ENCODE measurements around the gene UST. TPM values are rescaled to one million over a fixed set of nuclear protein-coding genes. Genes with fewer than 3 reads are reported as not detected.

UST gene, protein sequence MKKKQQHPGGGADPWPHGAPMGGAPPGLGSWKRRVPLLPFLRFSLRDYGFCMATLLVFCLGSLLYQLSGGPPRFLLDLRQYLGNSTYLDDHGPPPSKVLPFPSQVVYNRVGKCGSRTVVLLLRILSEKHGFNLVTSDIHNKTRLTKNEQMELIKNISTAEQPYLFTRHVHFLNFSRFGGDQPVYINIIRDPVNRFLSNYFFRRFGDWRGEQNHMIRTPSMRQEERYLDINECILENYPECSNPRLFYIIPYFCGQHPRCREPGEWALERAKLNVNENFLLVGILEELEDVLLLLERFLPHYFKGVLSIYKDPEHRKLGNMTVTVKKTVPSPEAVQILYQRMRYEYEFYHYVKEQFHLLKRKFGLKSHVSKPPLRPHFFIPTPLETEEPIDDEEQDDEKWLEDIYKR
- total RNA-seq (10 to 100 TPM; 15.6 to 21.5 TPM), polyA plus RNA-seq (10 to 100 TPM in 1 of 2 donors, 1 to 10 TPM in 1; 8.4 to 12.7 TPM)
- long read RNA-seq, donor 1, full-length matches to known transcripts = 1 of 45 reads
- long read RNA-seq, donor 1, partial matches to known transcripts = 2 of 45 reads
- long read RNA-seq, donor 1, other reads (novel, unspliced or antisense) = 42 of 45 reads
- long read RNA-seq, donor 2, full-length matches to known transcripts = 9 of 52 reads
- long read RNA-seq, donor 2, partial matches to known transcripts = 4 of 52 reads
- long read RNA-seq, donor 2, other reads (novel, unspliced or antisense) = 39 of 52 reads

DNA sequence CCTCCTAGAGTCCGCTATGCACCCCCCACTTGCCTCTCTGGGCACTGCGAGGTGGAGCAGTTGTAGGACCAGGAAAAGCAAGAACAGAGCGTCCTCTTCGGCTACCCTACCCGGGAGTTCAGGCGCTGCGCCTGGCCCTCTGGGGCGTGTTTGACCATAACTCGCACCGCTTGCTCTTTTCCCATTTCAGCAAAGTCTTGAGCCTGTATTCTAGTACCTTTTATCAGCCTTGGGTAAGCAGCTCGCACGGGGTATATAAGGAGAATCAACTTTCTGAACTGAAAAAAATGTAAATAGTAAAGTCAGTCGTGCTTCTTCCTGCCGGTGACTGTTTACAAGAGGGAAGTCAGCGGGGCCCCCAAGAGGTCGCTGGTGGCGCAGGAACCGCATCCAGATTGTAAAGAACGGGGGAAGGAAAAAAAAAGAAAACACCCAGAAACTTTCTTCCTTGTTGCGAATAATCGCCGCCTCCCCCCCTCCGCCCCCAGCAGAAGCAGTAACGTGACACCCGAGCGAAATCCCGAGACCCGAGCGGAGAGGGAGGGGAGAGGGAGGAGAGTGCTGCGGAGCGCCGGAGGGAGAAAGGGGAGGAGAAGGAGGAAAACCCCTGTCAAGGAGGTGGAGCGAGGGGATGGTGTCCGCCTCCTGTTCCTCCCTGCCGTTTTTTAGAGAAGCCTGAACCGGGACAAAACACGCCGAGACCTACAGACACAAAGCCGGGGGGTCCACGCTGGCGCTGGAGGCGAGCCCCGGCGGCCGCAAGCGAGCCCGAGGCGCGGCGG is at the start of gene UST:
Gene UST, plus strand, starts transcription at position 668 of the 782 bp plus-strand sequence. CDS start 401 bp downstream, outside the sequence.
- no peaks in the 10 kb centered on the region for H3K36me3 ChIP-seq (ENCODE audit: control insufficient read depth in 1 of 2, insufficient read depth in 2 of 2, low read length in 1 of 2)
- peaks cover 0 to 9% of the 10 kb centered on the region in 2 donors for H3K4me1 ChIP-seq (ENCODE audit: control insufficient read depth in 1 of 2, insufficient read depth in 2 of 2, low read length in 2 of 2)
- H3K27ac ChIP-seq (ENCODE audit: low read depth in 1 of 2, low read length in 2 of 2) = peak within 1 kb of the TSS; percentile 63 to 88
- DNase-seq = peak; percentile 92 to 93
- WGBS, 2 donors = 0 to 1% methylated on average over 38 to 50 of the region's 50 CpGs
- no peaks in the 10 kb centered on the region for H3K9me3 ChIP-seq (ENCODE audit: control insufficient read depth, low read length)
- ATAC-seq (ENCODE audit: low FRiP score) = peak; percentile 92
- H3K27me3 ChIP-seq (ENCODE audit: control insufficient read depth in 1 of 2, insufficient read depth in 2 of 2, low read length in 1 of 2) = no peaks in the 10 kb centered on the region
- intact Hi-C loops (cut with DNase I) = loop anchor here (5.0 to 10.0 kb wide), 5 partner anchors 92 to 201 kb away; no protein-coding TSS in a partner anchor
- peak within 1 kb of the TSS; percentile 58 to 60 for H3K4me3 ChIP-seq (ENCODE audit: low read length in 2 of 2)

DNA sequence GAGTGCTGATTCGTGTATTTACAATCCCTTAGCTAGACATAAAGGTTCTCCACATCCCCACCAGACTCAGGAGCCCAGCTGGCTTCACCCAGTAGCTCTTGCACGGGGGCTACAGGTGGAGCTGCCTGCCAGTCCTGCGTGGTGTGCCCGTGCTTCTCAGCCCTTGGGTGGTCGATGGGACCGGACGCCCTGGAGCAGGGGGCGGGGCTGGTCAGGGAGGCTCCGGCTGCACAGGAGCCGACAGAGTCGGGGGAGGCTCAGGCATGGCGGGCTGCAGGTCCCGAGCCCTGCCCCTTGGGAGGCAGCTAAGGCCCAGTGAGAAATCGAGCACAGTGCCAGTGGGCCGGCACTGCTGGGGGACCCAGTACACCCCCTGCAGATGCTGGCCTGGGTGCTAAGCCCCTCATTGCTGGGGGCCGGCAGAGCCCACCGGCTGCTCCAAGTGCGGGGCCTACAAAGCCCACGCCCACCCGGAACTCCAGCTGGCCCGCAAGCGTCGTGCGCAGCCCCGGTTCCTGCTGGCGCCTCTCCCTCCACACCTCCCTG is 48.9 kb upstream of the UST start:
- WGBS, 2 donors = 95 to 97% methylated on average over 24 to 26 of the region's 26 CpGs
- no peaks in the 10 kb centered on the region for H3K27me3 ChIP-seq (ENCODE audit: control insufficient read depth in 1 of 2, insufficient read depth in 2 of 2, low read length in 1 of 2)
- no peaks in the 10 kb centered on the region for H3K9me3 ChIP-seq (ENCODE audit: control insufficient read depth, low read length)
- H3K4me1 ChIP-seq (ENCODE audit: control insufficient read depth in 1 of 2, insufficient read depth in 2 of 2, low read length in 2 of 2) = peaks cover 0 to 5% of the 10 kb centered on the region in 2 donors
- DNase-seq (no peak), ATAC-seq (ENCODE audit: low FRiP score) (no peak)
- H3K4me3 ChIP-seq (ENCODE audit: low read length in 2 of 2) = no peak overlapping the region
- intact Hi-C loops (cut with DNase I) = no loop called here
- no peak overlapping the region for H3K27ac ChIP-seq (ENCODE audit: low read depth in 1 of 2, low read length in 2 of 2)
- H3K36me3 ChIP-seq (ENCODE audit: control insufficient read depth in 1 of 2, insufficient read depth in 2 of 2, low read length in 1 of 2) = no peaks in the 10 kb centered on the region

DNA sequence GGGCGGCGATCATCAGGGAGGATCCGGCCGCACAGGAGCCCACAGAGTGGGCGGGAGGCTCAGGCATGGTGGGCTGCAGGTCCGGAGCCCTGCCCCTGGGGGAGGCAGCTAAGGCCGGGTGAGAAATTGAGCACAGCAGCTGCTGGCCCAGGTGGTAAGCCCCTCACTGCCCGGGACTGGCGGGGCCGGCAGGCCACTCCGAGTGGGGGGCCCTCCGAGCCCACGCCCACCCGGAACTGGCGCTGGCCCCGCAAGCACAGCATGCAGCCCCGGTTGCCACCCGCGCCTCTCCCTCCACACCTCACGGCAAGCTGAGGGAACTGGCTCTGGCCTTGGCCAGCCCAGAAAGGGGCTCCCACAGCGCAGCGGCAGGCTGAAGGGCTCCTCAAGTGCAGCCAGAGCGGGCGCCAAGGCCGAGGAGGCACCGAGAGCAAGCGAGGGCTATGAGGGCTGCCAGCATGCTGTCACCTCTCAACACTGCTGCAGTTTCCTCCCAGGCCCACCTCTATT is 48.1 kb upstream of the UST start:
- 91 to 96% methylated on average over 24 to 27 of the region's 27 CpGs for WGBS, 2 donors
- H3K4me1 ChIP-seq (ENCODE audit: control insufficient read depth in 1 of 2, insufficient read depth in 2 of 2, low read length in 2 of 2) = peaks cover 0 to 5% of the 10 kb centered on the region in 2 donors
- ATAC-seq (ENCODE audit: low FRiP score) (no peak), DNase-seq (no peak)
- H3K9me3 ChIP-seq (ENCODE audit: control insufficient read depth, low read length) = no peaks in the 10 kb centered on the region
- H3K27ac ChIP-seq (ENCODE audit: low read depth in 1 of 2, low read length in 2 of 2) = no peak overlapping the region
- H3K27me3 ChIP-seq (ENCODE audit: control insufficient read depth in 1 of 2, insufficient read depth in 2 of 2, low read length in 1 of 2) = no peaks in the 10 kb centered on the region
- H3K4me3 ChIP-seq (ENCODE audit: low read length in 2 of 2) = no peak overlapping the region
- no peaks in the 10 kb centered on the region for H3K36me3 ChIP-seq (ENCODE audit: control insufficient read depth in 1 of 2, insufficient read depth in 2 of 2, low read length in 1 of 2)
- intact Hi-C loops (cut with DNase I) = no loop called here

DNA sequence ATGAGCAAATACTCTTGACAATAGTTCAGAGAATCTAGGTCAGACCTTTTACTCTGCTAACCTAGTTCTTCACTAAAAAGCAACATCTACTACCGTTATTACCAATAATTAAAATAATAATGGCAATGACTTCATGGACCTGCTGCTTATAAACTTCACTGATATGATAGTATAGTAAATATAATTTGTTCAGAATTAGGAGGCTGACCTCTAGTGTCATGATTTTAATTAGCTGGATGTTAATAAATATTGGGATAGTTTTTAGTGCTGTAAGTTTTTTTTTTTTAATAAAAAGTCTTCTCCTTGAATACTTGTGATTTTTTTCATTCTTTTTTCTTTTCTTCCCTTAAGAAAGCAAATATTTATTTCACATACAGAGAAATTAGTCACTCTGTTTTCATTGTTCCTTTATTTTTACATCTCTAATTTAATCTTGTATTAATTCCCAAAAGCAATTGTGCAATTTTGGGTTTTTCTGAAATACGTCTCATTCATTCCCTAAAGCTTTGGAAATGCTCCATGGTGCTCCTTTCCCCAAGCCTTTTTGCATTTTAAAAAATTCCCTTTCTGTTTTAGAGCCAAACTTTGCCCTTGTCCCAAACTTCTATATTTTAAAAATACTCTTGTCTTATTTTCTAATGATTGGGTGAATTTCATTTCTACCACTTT is 46.6 kb upstream of the UST start:
- Histone ChIP-seq H3K9me3 (ENCODE audit: control insufficient read depth, low read length) (no peaks in the 10 kb centered on the region), H3K36me3 (ENCODE audit: control insufficient read depth in 1 of 2, insufficient read depth in 2 of 2, low read length in 1 of 2) (no peaks in the 10 kb centered on the region), H3K27ac (ENCODE audit: low read depth in 1 of 2, low read length in 2 of 2) (no peak overlapping the region), H3K4me3 (ENCODE audit: low read length in 2 of 2) (peak overlapping the region in 1 of 2 donors; percentile 56), H3K4me1 (ENCODE audit: control insufficient read depth in 1 of 2, insufficient read depth in 2 of 2, low read length in 2 of 2) (peaks cover 0 to 5% of the 10 kb centered on the region in 2 donors), H3K27me3 (ENCODE audit: control insufficient read depth in 1 of 2, insufficient read depth in 2 of 2, low read length in 1 of 2) (no peaks in the 10 kb centered on the region)
- intact Hi-C loops (cut with DNase I) = no loop called here
- DNase-seq (no peak), ATAC-seq (ENCODE audit: low FRiP score) (no peak)
- 11 to 15% methylated on average over 2 of the region's 2 CpGs for WGBS, 2 donors

DNA sequence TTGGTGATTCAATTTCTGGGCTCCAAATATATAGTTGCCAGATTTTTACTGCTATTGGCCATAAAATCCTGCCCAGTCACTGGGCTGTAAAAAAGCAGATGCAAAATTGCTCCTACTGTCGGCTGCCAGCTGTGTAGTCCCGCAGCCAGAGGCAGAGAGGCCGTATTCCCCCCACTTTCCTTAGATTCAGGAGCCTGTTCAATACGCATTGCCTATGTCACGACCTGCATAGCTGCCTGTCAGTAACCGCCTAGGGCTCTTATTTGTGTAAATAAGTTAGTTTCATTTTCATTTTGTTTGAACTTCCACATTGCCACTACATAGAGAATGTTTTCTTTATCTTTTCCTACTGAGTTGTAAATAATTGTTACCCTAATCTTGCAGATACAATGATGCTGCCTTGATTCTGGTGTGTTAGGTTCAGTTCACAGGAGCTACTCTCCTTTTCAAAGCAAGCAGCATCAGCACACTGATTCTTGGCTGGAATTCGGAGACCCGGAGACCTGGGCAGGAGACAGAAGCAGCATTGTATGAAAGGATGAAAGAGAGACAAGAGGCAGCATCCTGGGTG is 46.0 kb upstream of the UST start:
- no peaks in the 10 kb centered on the region for H3K27me3 ChIP-seq (ENCODE audit: control insufficient read depth in 1 of 2, insufficient read depth in 2 of 2, low read length in 1 of 2)
- peak overlapping the region in 1 of 2 donors; percentile 30 for H3K27ac ChIP-seq (ENCODE audit: low read depth in 1 of 2, low read length in 2 of 2)
- DNase-seq (no peak), ATAC-seq (ENCODE audit: low FRiP score) (peak; percentile 67)
- 12 to 16% methylated on average over 8 of the region's 8 CpGs for WGBS, 2 donors
- H3K4me1 ChIP-seq (ENCODE audit: control insufficient read depth in 1 of 2, insufficient read depth in 2 of 2, low read length in 2 of 2) = peaks cover 0 to 5% of the 10 kb centered on the region in 2 donors
- H3K9me3 ChIP-seq (ENCODE audit: control insufficient read depth, low read length) = no peaks in the 10 kb centered on the region
- peak overlapping the region; percentile 16 to 56 for H3K4me3 ChIP-seq (ENCODE audit: low read length in 2 of 2)
- H3K36me3 ChIP-seq (ENCODE audit: control insufficient read depth in 1 of 2, insufficient read depth in 2 of 2, low read length in 1 of 2) = no peaks in the 10 kb centered on the region
- intact Hi-C loops (cut with DNase I) = no loop called here

DNA sequence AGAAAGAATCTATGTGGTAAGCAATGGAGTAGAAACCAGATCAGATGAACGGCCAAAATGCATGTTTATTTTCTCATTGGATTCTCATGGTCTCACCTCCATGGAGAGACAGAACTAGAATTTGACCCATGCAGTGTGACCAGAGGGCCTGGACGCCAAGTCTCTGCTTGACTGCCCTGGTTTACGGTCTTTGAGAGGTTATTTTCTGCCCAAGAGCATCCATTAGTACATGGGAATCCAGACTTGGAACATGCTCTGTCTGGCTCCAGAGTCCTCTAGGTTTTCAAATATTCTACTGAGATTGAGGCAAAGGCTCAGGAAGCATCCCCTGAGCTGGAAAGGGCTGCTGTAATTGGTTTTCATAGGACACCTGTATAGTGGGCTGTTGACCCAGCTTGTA is 45.5 kb upstream of the UST start:
- ATAC-seq (ENCODE audit: low FRiP score) (peak; percentile 35), DNase-seq (no peak)
- Histone ChIP-seq H3K4me3 (ENCODE audit: low read length in 2 of 2) (peak overlapping the region in 1 of 2 donors; percentile 56), H3K9me3 (ENCODE audit: control insufficient read depth, low read length) (no peaks in the 10 kb centered on the region), H3K27me3 (ENCODE audit: control insufficient read depth in 1 of 2, insufficient read depth in 2 of 2, low read length in 1 of 2) (no peaks in the 10 kb centered on the region), H3K4me1 (ENCODE audit: control insufficient read depth in 1 of 2, insufficient read depth in 2 of 2, low read length in 2 of 2) (peaks cover 0 to 5% of the 10 kb centered on the region in 2 donors), H3K36me3 (ENCODE audit: control insufficient read depth in 1 of 2, insufficient read depth in 2 of 2, low read length in 1 of 2) (no peaks in the 10 kb centered on the region), H3K27ac (ENCODE audit: low read depth in 1 of 2, low read length in 2 of 2) (no peak overlapping the region)
- intact Hi-C loops (cut with DNase I) = no loop called here
- 46 to 77% methylated on average over 3 of the region's 3 CpGs for WGBS, 2 donors

DNA sequence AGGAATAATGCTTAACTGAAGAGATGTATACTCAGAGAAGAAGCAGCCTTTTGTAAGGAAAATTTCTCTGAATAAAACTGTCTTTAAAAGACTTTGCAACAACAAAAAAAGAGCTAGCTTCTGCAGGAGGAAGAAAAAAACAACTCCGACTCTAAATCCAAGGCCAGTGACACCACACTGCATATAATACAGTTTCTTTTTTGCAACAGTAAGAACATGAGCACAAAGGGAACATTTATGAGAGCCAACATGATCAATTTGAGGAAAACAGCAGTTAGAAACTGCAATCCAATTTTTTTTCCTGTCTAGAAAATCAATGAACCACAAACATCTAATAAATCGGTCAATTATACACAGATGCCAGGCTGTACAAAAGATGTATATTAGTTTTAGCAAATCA is 42.9 kb upstream of the UST start:
- DNase-seq (no peak), ATAC-seq (ENCODE audit: low FRiP score) (no peak)
- H3K27ac ChIP-seq (ENCODE audit: low read depth in 1 of 2, low read length in 2 of 2) = no peak overlapping the region
- no peaks in the 10 kb centered on the region for H3K27me3 ChIP-seq (ENCODE audit: control insufficient read depth in 1 of 2, insufficient read depth in 2 of 2, low read length in 1 of 2)
- no peaks in the 10 kb centered on the region for H3K36me3 ChIP-seq (ENCODE audit: control insufficient read depth in 1 of 2, insufficient read depth in 2 of 2, low read length in 1 of 2)
- intact Hi-C loops (cut with DNase I) = no loop called here
- peaks cover 0 to 5% of the 10 kb centered on the region in 2 donors for H3K4me1 ChIP-seq (ENCODE audit: control insufficient read depth in 1 of 2, insufficient read depth in 2 of 2, low read length in 2 of 2)
- WGBS, 2 donors = 85 to 87% methylated on average over 2 of the region's 2 CpGs
- no peaks in the 10 kb centered on the region for H3K9me3 ChIP-seq (ENCODE audit: control insufficient read depth, low read length)
- H3K4me3 ChIP-seq (ENCODE audit: low read length in 2 of 2) = no peak overlapping the region

Data from aorta (tissue), 5 donors.